Nucleus accumbens (tissue), 56 donors: ENCODE results near the gene CHRNA10.

Experiments used
- DNase-seq, 56 donors: peaks; one replicate each; lab custom pipeline; 2025; lab: John Stamatoyannopoulos, UW

The CHRNA10 gene

DNA sequence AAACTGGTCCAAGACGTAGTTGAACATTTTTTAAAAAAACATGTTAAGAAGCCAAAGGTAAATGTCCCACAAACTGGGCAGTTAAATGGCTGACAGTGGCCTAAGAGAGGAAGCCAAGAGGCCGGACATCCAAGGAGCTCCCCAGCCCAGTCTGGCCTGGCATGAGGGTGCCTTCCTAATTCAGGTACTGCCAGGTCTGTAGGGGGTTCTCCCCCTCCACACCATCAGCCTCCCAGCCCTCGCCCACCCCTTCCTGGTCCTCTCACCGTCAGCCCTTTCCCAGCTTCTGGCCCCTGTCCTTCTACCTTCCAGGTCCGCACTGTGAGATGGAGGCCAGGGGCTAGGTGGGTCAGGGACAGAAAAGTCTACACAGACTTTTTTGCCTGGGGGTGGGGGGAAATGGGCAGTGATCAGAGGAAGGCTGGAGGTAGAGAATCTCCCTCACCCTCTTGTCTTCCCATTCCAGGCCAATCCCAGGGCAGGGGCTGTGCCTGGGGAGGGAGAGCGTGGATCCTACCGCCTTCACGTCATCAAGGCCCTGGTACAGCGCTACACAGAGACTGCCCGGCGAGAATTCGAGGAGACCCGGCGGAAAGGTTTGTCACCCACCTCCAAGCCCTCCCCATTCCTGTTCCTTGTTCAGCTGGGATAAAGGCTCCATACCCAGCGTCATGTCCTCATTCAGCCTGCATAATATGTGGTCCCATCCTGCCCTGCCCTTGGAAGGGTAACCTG lies 35.4 kb downstream of the CHRNA10 start:
- no peak for DNase-seq

GRCh38 chr11:3632070-3632660 lies 39.0 kb downstream of the CHRNA10 start:
- no peak for DNase-seq

GRCh38 chr11:3631331-3631730 lies 39.9 kb downstream of the CHRNA10 start:
- no peak for DNase-seq

- no peak for DNase-seq
These were observed 43.9 kb downstream of the CHRNA10 start for GRCh38 chr11:3627291-3627690.

DNA sequence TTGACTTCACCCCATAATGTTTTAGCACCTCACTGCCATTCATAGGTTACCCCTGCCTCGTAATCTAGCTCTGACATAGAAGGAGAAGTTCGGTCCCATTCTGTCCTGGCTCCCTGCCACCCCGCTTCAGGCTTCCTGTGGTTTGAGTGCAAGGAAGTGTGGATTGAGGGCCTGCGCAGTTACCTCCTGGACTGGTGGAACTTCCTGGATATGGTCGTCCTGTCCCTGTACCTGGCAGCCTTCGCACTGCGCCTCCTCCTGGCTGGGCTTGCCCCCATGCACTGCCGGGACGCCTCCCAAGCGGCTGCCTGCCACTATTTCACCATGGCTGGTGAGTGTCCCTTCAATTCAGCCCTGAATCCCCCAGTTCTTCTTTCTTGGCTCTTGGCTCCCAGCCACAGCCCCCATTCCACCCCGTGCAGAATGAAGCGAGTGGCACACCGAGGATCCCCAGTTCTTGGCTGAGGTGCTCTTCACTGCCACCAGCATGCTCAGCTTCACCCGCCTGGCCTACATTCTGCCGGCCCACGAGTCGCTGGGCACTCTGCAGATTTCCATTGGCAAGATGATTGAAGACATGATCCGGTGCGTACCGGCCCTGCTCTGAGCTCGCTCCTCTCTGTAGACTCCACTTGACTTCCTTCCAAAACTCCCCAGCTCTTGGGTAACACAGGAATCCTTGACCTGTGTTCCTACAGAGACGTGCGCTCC lies 44.8 kb downstream of the CHRNA10 start:
- DNase-seq: peak in 10 of 56 donors; percentile 7 to 46 (median 10)

- no peak for DNase-seq
These were observed 47.3 kb downstream of the CHRNA10 start for GRCh38 chr11:3623767-3624458.

- DNase-seq: no peak
These were observed 48.1 kb downstream of the CHRNA10 start for GRCh38 chr11:3623121-3623520.

DNA sequence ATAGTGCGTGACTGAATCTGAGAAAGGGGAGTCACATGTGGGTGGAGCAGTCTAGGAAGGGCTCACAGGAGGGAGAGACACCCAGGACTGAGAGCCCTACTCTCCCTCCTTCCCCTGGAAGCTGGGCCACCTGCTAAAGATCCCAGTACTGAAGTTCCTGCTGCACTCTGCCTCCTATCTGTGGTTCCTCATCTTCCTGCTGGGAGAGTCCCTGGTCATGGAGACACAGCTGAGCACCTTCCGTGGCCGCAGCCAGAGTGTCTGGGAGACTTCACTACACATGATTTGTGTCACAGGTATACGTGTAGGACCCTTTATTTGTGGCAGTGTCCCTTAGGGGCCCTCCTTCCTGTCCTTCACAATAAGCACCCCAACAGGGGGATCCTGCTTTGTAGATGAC lies 48.7 kb downstream of the CHRNA10 start:
- DNase-seq: no peak

GRCh38 chr11:3617990-3618389 lies 53.2 kb downstream of the CHRNA10 start:
- no peak for DNase-seq

GRCh38 chr11:3616721-3617460 lies 54.3 kb downstream of the CHRNA10 start:
- no peak for DNase-seq

DNA sequence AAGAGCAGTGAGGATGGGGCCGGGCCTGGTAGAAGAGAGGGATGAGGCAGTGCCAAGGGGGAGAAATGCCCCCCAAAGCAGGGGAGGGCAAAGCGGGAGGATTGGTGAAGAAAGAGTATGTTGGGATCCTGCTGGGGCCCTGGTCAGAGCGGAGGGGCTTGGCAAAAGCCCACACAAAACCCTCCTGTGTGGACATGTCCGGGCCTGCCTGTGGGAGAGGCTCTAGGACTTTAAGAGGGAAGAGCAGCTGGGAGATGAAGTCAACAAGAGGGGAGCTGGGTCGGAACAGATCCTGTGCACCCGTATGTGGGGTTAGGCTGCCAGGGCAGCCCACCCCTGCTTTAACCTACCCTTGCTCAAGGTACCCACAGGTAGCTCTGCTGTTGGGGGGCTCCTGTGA lies 55.2 kb downstream of the CHRNA10 start:
- no peak for DNase-seq
